ENCODE data around the gene TFPI. TPM values are rescaled to one million over a fixed set of nuclear protein-coding genes. Genes with fewer than 3 reads are reported as not detected.

Gene TFPI
- total and polyA plus RNA-seq, 2 of the 8 experiments (the other 6 are each of a cell fraction or from before 2014, with no cell fraction given): 2.0 to 7.1 TPM

- no peaks in the 10 kb centered on the region for H4K20me1 ChIP-seq (replicated peaks in 1 of 2; ENCODE audit: control insufficient read depth in 1 of 2, insufficient read depth in 2 of 2, low read length in 2 of 2)
- no peak overlapping the region for H3K23ac ChIP-seq (ENCODE audit: insufficient read length)
- H2BK5ac ChIP-seq (ENCODE audit: low read depth, low read length): no peak overlapping the region
- H3K9ac ChIP-seq (replicated peaks in 1 of 4; ENCODE audit: extremely low read depth in 1 of 4, low read depth in 3 of 4, low read length in 3 of 4): no peak overlapping the region
- no peak for DNase-seq (ENCODE audit: low read depth in 1 of 2, low spot score in 2 of 2)
- peaks cover 0 to 5% (median 1%) of the 10 kb centered on the region in 4 experiments; a peak in 1 of 7 replicates for H3K4me1 ChIP-seq (replicated peaks in 1 of 4; ENCODE audit: control insufficient read depth in 3 of 4, insufficient read depth in 4 of 4, low read length in 3 of 4)
- POLR2A ChIA-PET (ENCODE audit: partially characterized antibody): no interaction called here
- no peak overlapping the region for H3K4me3 ChIP-seq (ENCODE audit: extremely low read depth in 1 of 4, insufficient read depth in 2 of 4, low read depth in 3 of 4, low read length in 4 of 4)
- H2BK12ac ChIP-seq (ENCODE audit: low read depth, low read length): no peak overlapping the region
- H3K36me3 ChIP-seq (ENCODE audit: control insufficient read depth in 2 of 4, insufficient read depth in 4 of 4, low read length in 3 of 4): no peaks in the 10 kb centered on the region
- no peaks in the 10 kb centered on the region for H3K9me3 ChIP-seq (ENCODE audit: insufficient read depth in 2 of 2, low read depth in 1 of 2, low read length in 1 of 2)
- no peak overlapping the region for H3K18ac ChIP-seq (ENCODE audit: extremely low read depth, low read length)
- FAIRE-seq: no peak
- no peak overlapping the region for H2BK15ac ChIP-seq (ENCODE audit: low read length)
- no peaks in the 10 kb centered on the region for H3K79me2 ChIP-seq (ENCODE audit: control insufficient read depth in 1 of 2, insufficient read depth in 2 of 2, low read length in 2 of 2)
- H4K5ac ChIP-seq (ENCODE audit: insufficient read length, low read depth, low read length): no peak overlapping the region
- H4K8ac ChIP-seq (ENCODE audit: extremely low read depth, insufficient read depth, low read length): no peak overlapping the region
- H3K27me3 ChIP-seq (replicated peaks in 1 of 4; ENCODE audit: control insufficient read depth in 3 of 4, extremely low read depth in 1 of 4, insufficient read depth in 3 of 4, low read length in 3 of 4): no peaks in the 10 kb centered on the region
- H3K4me2 ChIP-seq (ENCODE audit: insufficient read depth in 1 of 2, low read depth in 2 of 2, low read length in 2 of 2): no peak overlapping the region
- no peak overlapping the region for H3K56ac ChIP-seq (replicated peaks; ENCODE audit: insufficient read length, low read depth, low read length)
- H2AFZ ChIP-seq (ENCODE audit: low read length): no peak overlapping the region
- no peak overlapping the region for H3K27ac ChIP-seq (ENCODE audit: low read depth, low read length)
- H3K14ac ChIP-seq (ENCODE audit: insufficient read length): no peak overlapping the region
- H3K4ac ChIP-seq (replicated peaks; ENCODE audit: insufficient read length, low read depth, low read length): no peak overlapping the region
- no peak overlapping the region for H2BK120ac ChIP-seq (replicated peaks; ENCODE audit: low read depth, low read length)
- 90% methylated on average over 7 of the region's 7 CpGs; no CpG with 5 or more reads in 1 of the 2 experiments for WGBS, 2 experiments (ENCODE audit: extremely low coverage in 1 of 2, insufficient coverage in 1 of 2, insufficient read length in 1 of 2, insufficient replicate concordance in 2 of 2, low coverage in 1 of 2, low lambda C conversion rate in 2 of 2, missing lambda C conversion rate in 1 of 2)
- H4K91ac ChIP-seq (replicated peaks; ENCODE audit: insufficient read length, low read length): no peak overlapping the region
- H2AK5ac ChIP-seq (ENCODE audit: low read depth, low read length): no peak overlapping the region
- H3K79me1 ChIP-seq (ENCODE audit: low read depth, low read length): no peaks in the 10 kb centered on the region
- no peak overlapping the region for H2BK20ac ChIP-seq (ENCODE audit: low read length)
- H3K23me2 ChIP-seq (ENCODE audit: low read depth, low read length): no peaks in the 10 kb centered on the region
- CTCF ChIA-PET (ENCODE audit: partially characterized antibody): interaction anchor here (1.1 kb wide), 1 partner anchor 31 kb away, joined by 6 read pairs; no protein-coding TSS in a partner anchor
- TF ChIP-seq ASH2L (IDR thresholded peaks at IDR 0.05; ENCODE audit: low read length): no peak
These were observed 24.1 kb downstream of the TFPI start for GRCh38 chr2:187529977-187530721.
